Measurements from ENCODE around the gene USP22. TPM values are rescaled to one million over a fixed set of nuclear protein-coding genes. Genes with fewer than 3 reads are reported as not detected.

USP22 gene
- total and polyA plus RNA-seq, 2 donors (not counting 3 experiments of a cell fraction or from before 2014, with no cell fraction given): 204 to 260 TPM

GRCh38 chr17:20989991-20990855 lies 52.6 kb downstream of the USP22 start:
- no peaks in the 10 kb centered on the region for H3K9me3 ChIP-seq (replicated peaks; ENCODE audit: control insufficient read depth, insufficient read depth, low read length)
- no peak overlapping the region for H3K4me3 ChIP-seq (replicated peaks in 1 of 3; ENCODE audit: insufficient read depth in 1 of 3, low read depth in 1 of 3, low read length in 3 of 3)
- H3K4me2 ChIP-seq (ENCODE audit: insufficient read depth, low read length): no peak overlapping the region
- H3K9me1 ChIP-seq (replicated peaks; ENCODE audit: control insufficient read depth, extremely low read depth, insufficient read depth, low read length): no peaks in the 10 kb centered on the region
- no peak overlapping the region for H2AFZ ChIP-seq (ENCODE audit: low read depth, low read length)
- H3K9ac ChIP-seq (replicated peaks; ENCODE audit: extremely low read depth, insufficient read depth, low read length): no peak overlapping the region
- TF ChIP-seq POLR2AphosphoS5 (IDR thresholded peaks at IDR 0.05; ENCODE audit: insufficient read depth, low read depth, low read length) (no peak), CTCF (IDR thresholded peaks at IDR 0.05; ENCODE audit: extremely low read depth in 1 of 2, insufficient read depth in 1 of 2, low read depth in 1 of 2, low read length in 2 of 2) (no peak), GATA2 (IDR thresholded peaks at IDR 0.05; ENCODE audit: insufficient read depth, insufficient read length, low read depth, low read length) (no peak), EZH2 (IDR thresholded peaks at IDR 0.05; ENCODE audit: borderline replicate concordance, low read depth, low read length, severe bottlenecking) (no peak)
- ChIA-PET POLR2A (no interaction called here), CTCF (interaction anchor here (1.0 to 2.0 kb wide), 2 partner anchors 189 kb away, joined by 4 to 15 read pairs; no protein-coding TSS in a partner anchor)
- DNase-seq (ENCODE audit: low read depth, low spot score) (no peak), FAIRE-seq (no peak)
- no peaks in the 10 kb centered on the region for H3K4me1 ChIP-seq (ENCODE audit: control insufficient read depth, extremely low read depth, insufficient read depth, low read length)
- H3K27ac ChIP-seq (ENCODE audit: insufficient read depth, low read depth, low read length): no peak overlapping the region
- no peaks in the 10 kb centered on the region for H3K27me3 ChIP-seq (ENCODE audit: control insufficient read depth in 2 of 2, insufficient read depth in 2 of 2, low read length in 2 of 2)
- no peaks in the 10 kb centered on the region for H3K79me2 ChIP-seq (ENCODE audit: control insufficient read depth, insufficient read depth, low read length)
- H4K20me1 ChIP-seq (replicated peaks; ENCODE audit: control insufficient read depth, extremely low read depth, insufficient read depth, low read length): no peaks in the 10 kb centered on the region
- no peaks in the 10 kb centered on the region for H3K36me3 ChIP-seq (ENCODE audit: control insufficient read depth in 2 of 2, extremely low read depth in 1 of 2, insufficient read depth in 2 of 2, low read length in 2 of 2)
- no TSS peak for BruUV-seq (replicated peaks)
- dilution Hi-C loops (cut with MboI; ENCODE audit: extremely low pct_ligation_motif_present, low sequenced_read_pairs) (no loop called here), intact Hi-C loops (cut with micrococcal nuclease) (loop anchor here (5.0 kb wide), 1 partner anchor 53 kb away; no protein-coding TSS in a partner anchor)
